Measurements from ENCODE around the gene CCDC60.
A peak's percentile ranks its signal among the peaks of the same experiment; 100 is the strongest.

CCDC60 gene

GRCh38 chr12:119544765-119545625 is 210.5 kb downstream of the CCDC60 start:
- no peak overlapping the region for H3K27ac ChIP-seq
- DNase-seq (ENCODE audit: low spot score), result no peak
- H3K4me3 ChIP-seq, result no peak overlapping the region
- peak; percentile 58 for TF ChIP-seq CTCF (IDR thresholded peaks at IDR 0.05)

GRCh38 chr12:119546340-119546739 is 211.8 kb downstream of the CCDC60 start:
- Histone ChIP-seq H3K4me3 (no peak overlapping the region), H3K27ac (no peak overlapping the region)

GRCh38 chr12:119547001-119547400 is 212.5 kb downstream of the CCDC60 start:
- no peak for DNase-seq (ENCODE audit: low spot score)
- Histone ChIP-seq H3K4me3 (no peak overlapping the region), H3K27ac (no peak overlapping the region)
- no peak for TF ChIP-seq CTCF (IDR thresholded peaks at IDR 0.05)

More at GRCh38 chr12:119546340-119546739, 211.8 kb downstream of the CCDC60 start:
- no peak for DNase-seq (ENCODE audit: low spot score)
- no peak for TF ChIP-seq CTCF (IDR thresholded peaks at IDR 0.05)

GRCh38 chr12:119556854-119557253 is 222.3 kb downstream of the CCDC60 start:
- Histone ChIP-seq H3K27ac (no peak overlapping the region), H3K4me3 (no peak overlapping the region)
- no peak for TF ChIP-seq CTCF (IDR thresholded peaks at IDR 0.05)
- DNase-seq (ENCODE audit: low spot score), result no peak

GRCh38 chr12:119565404-119565803 is 230.9 kb downstream of the CCDC60 start:
- no peak for DNase-seq (ENCODE audit: low spot score)
- Histone ChIP-seq H3K27ac (no peak overlapping the region), H3K4me3 (no peak overlapping the region)
- no peak for TF ChIP-seq CTCF (IDR thresholded peaks at IDR 0.05)

- DNase-seq (ENCODE audit: low spot score), result no peak
- Histone ChIP-seq H3K4me3 (no peak overlapping the region), H3K27ac (no peak overlapping the region)
- TF ChIP-seq CTCF (IDR thresholded peaks at IDR 0.05), result no peak
Observed at GRCh38 chr12:119570771-119571170, 236.2 kb downstream of the CCDC60 start.

- H3K27ac ChIP-seq, result no peak overlapping the region
- no peak for TF ChIP-seq CTCF (IDR thresholded peaks at IDR 0.05)
Observed at GRCh38 chr12:119573086-119573485, 238.6 kb downstream of the CCDC60 start.

More at GRCh38 chr12:119573086-119573485, 238.6 kb downstream of the CCDC60 start:
- H3K4me3 ChIP-seq, result no peak overlapping the region
- DNase-seq (ENCODE audit: low spot score), result no peak

Data from coronary artery (tissue), 2 donors.